ENCODE results near the gene MSI2. TPM values are rescaled to one million over a fixed set of nuclear protein-coding genes. Genes with fewer than 3 reads are reported as not detected.

Gene MSI2
- total RNA-seq, 4 donors from 2014 or later, result 27.3 to 50.4 (median 36.8) TPM

DNA sequence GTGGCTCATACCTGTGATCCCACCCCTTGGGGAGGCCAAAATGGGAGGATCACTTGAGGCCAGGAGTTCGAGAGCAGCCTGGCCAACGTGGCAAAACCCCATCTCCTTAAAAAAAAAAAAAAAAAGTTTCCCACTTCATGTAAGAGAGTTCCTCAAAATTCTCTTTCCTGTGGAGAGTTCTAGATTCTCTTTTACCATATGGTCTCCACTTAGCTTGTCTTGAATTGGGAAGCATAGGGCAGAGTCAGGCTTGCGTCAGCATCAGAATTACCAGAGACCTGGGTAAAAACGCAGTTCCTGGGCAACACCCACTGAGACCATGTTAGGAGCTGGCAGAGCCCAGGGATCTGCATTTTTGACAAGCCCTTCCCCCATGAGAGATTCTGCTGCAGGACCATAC, 330.4 kb downstream of the MSI2 start:
- no peak overlapping the region for H3K4me3 ChIP-seq
- H3K36me3 ChIP-seq, result no peaks in the 10 kb centered on the region
- no peak overlapping the region for H3K27ac ChIP-seq
- TF ChIP-seq POLR2A (IDR thresholded peaks at IDR 0.05) (no peak), POLR2AphosphoS5 (IDR thresholded peaks at IDR 0.05) (no peak), EP300 (IDR thresholded peaks at IDR 0.05) (no peak)
- TF ChIP-seq, protein P1, sequence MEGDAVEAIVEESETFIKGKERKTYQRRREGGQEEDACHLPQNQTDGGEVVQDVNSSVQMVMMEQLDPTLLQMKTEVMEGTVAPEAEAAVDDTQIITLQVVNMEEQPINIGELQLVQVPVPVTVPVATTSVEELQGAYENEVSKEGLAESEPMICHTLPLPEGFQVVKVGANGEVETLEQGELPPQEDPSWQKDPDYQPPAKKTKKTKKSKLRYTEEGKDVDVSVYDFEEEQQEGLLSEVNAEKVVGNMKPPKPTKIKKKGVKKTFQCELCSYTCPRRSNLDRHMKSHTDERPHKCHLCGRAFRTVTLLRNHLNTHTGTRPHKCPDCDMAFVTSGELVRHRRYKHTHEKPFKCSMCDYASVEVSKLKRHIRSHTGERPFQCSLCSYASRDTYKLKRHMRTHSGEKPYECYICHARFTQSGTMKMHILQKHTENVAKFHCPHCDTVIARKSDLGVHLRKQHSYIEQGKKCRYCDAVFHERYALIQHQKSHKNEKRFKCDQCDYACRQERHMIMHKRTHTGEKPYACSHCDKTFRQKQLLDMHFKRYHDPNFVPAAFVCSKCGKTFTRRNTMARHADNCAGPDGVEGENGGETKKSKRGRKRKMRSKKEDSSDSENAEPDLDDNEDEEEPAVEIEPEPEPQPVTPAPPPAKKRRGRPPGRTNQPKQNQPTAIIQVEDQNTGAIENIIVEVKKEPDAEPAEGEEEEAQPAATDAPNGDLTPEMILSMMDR (IDR thresholded peaks at IDR 0.05), result no peak
- H3K9me3 ChIP-seq, result no peaks in the 10 kb centered on the region
- peaks cover 0 to 21% (median 0%) of the 10 kb centered on the region in 3 donors for H3K4me1 ChIP-seq
- ATAC-seq, result no peak
- 90% methylated on average over 2 of the region's 4 CpGs; no CpG with 5 or more reads in 1 of the 2 donors for WGBS, 2 donors (ENCODE audit: low coverage in 1 of 2)
- no peaks in the 10 kb centered on the region for H3K27me3 ChIP-seq

DNA sequence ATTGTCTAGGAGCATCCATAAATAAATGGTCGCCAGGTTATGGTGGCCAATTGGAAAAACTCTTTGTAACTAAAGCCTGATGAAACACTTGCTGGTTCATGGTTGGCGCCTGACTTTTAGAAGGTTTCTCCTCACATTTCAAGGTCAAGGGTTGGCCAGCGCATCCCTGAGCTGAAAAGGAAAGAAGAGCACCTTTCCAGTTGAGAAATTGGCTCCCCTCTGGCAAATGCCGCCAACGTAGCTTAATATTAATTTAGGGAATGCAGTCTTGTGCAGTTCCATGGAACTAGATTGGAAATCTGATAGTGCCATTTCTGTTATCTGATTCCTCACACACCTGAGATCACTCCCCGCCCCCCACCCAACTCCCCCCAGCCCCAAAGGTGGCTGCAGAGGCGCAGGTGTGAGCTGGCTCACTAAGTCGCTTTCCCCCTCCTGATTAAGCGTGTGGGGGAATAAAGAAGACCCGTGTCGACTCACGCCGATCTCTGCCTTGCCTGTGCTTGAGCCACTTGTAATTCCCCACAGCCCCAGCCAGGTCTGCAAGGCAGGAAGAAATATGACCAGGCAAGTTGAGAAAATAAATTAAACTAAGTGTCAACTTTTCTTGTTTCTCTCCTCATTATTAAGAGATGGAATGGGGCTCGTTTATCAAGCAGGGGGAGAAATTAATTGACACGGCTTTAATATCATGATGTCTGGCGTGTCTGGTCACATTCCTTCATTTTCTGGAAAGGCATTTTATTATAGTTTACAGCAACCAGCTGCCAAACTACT, 331.1 kb downstream of the MSI2 start:
- Histone ChIP-seq H3K36me3 (no peaks in the 10 kb centered on the region), H3K9me3 (no peaks in the 10 kb centered on the region), H3K27ac (no peak overlapping the region), H3K4me1 (peaks cover 0 to 21% (median 0%) of the 10 kb centered on the region in 3 donors), H3K27me3 (no peaks in the 10 kb centered on the region), H3K4me3 (no peak overlapping the region)
- no peak for ATAC-seq
- WGBS, 2 donors (ENCODE audit: low coverage in 1 of 2), result 82 to 88% methylated on average over 4 to 8 of the region's 16 CpGs
- no peak for TF ChIP-seq POLR2AphosphoS5 (IDR thresholded peaks at IDR 0.05)
- TF ChIP-seq EP300 (IDR thresholded peaks at IDR 0.05), result no peak
- TF ChIP-seq, protein P1 (IDR thresholded peaks at IDR 0.05), result no peak
- TF ChIP-seq POLR2A (IDR thresholded peaks at IDR 0.05), result no peak

DNA sequence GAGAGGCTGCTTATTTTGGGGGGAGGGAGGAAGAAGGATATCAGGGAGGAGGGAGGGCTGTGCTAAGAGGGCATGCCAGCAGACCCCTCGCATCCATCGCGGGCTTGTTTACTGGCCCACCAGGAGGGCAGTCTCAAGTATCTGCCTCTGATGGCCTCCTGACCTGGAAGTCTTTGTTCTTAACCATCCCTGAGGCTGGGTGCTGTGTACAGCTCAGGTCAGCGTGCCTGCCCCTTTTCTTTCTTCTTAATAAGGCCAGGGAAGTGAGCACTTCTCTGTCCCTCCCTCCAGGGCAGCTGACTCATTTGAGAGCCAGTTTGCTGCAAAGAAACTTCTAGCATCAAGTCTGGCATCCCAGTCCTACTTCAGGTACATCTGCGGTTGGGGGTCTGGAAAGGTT, 331.8 kb downstream of the MSI2 start:
- H3K36me3 ChIP-seq, result no peaks in the 10 kb centered on the region
- peaks cover 0 to 21% (median 0%) of the 10 kb centered on the region in 3 donors for H3K4me1 ChIP-seq
- TF ChIP-seq, protein P1 (IDR thresholded peaks at IDR 0.05), result no peak
- TF ChIP-seq POLR2AphosphoS5 (IDR thresholded peaks at IDR 0.05), result no peak
- no peak for TF ChIP-seq EP300 (IDR thresholded peaks at IDR 0.05)
- TF ChIP-seq POLR2A (IDR thresholded peaks at IDR 0.05), result no peak
- no peak overlapping the region for H3K4me3 ChIP-seq
- no peaks in the 10 kb centered on the region for H3K9me3 ChIP-seq
- ATAC-seq, result no peak
- no peaks in the 10 kb centered on the region for H3K27me3 ChIP-seq
- H3K27ac ChIP-seq, result no peak overlapping the region
- WGBS, 2 donors (ENCODE audit: low coverage in 1 of 2), result 89% methylated on average over 3 of the region's 5 CpGs; no CpG with 5 or more reads in 1 of the 2 donors

DNA sequence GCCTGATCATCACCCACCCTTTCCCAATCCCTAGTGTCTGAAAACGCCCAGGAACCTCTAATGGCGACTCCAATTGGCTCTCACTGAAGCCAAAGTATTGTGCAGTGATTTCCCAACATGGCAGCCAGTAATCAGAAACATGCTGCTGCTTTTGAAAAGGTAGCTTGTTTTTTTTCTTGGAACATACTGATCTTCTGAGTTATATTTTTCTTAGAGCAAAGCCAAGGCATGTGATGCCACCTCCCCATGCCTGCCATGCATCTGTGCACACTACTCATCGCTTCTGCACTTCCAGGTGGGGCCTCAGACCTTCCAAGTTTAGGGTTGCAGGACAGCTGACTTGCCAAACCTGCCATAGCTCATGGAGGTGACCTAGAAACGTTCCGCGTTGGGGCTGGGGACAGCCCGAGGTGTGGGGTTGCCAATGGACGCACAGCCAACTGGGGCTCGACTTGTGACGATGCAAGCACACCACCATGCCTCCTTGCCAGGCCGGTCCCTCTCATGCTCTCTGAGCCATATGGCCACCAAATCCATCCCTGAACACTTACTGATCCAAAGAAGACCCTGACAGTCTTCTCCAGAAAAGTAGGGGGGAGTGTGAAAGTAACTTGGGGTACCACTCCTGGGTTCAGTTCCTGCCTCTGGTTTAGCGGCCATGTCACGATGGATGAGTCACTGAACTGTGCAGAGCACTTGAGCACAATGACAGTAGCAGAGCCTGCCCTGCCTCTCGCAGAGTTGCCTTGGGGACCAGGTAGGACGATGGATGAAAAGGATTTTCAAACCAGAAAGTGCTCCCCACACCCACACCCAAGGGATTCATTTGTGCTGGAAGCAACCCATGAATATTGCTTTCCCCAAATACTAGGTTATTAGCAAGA, 333.1 kb downstream of the MSI2 start:
- 96 to 100% methylated on average over 4 to 9 of the region's 15 CpGs for WGBS, 2 donors (ENCODE audit: low coverage in 1 of 2)
- Histone ChIP-seq H3K4me3 (no peak overlapping the region), H3K4me1 (peaks cover 0 to 21% (median 0%) of the 10 kb centered on the region in 3 donors), H3K36me3 (no peaks in the 10 kb centered on the region), H3K27me3 (no peaks in the 10 kb centered on the region), H3K27ac (no peak overlapping the region), H3K9me3 (no peaks in the 10 kb centered on the region)
- TF ChIP-seq EP300 (IDR thresholded peaks at IDR 0.05), result no peak
- TF ChIP-seq, protein P1 (IDR thresholded peaks at IDR 0.05), result no peak
- no peak for TF ChIP-seq POLR2AphosphoS5 (IDR thresholded peaks at IDR 0.05)
- no peak for TF ChIP-seq POLR2A (IDR thresholded peaks at IDR 0.05)
- peak; percentile 19 for ATAC-seq

All from gastroesophageal sphincter (tissue), 4 donors.